Dendritic cell treated with granulocyte-macrophage colony-stimulating factor and Interleukin-4, amounts not matched to agents 40 ng/mL and 50 ng/mL, for 4 days (primary cell): ENCODE data around the gene MYH11.
"Not testable (repeated sequence)": the region's sequence is repeated elsewhere in the genome, so short reads cannot be mapped to it uniquely, and the experiment has no call there.

Experiments used
- H3K27ac Mint-ChIP-seq: one replicate; pipeline ENCODE4 v1.8.0; 2022; ENCODE audit warnings: mild to moderate bottlenecking, mixed read lengths
- H3K27me3 Mint-ChIP-seq: one replicate; pipeline ENCODE4 v1.8.0; 2022; ENCODE audit warnings: mild to moderate bottlenecking, mixed read lengths
- H3K36me3 Mint-ChIP-seq: one replicate; pipeline ENCODE4 v1.8.0; 2022; ENCODE audit warnings: low read depth, mixed read lengths
- H3K4me1 Mint-ChIP-seq: one replicate; pipeline ENCODE4 v1.8.0; 2022; ENCODE audit warnings: low read depth, mixed read lengths
- H3K4me3 Mint-ChIP-seq: one replicate; pipeline ENCODE4 v1.8.0; 2022; ENCODE audit warnings: mild to moderate bottlenecking, moderate library complexity, mixed read lengths
- H3K9me3 Mint-ChIP-seq: one replicate; pipeline ENCODE4 v1.8.0; 2022; ENCODE audit warnings: mixed read lengths
- intact Hi-C: fragments of 100-400 bp; cut with micrococcal nuclease; formaldehyde crosslinking; loops from one replicate; pipeline ENCODE4 v1.15.0; 2022

Gene MYH11

GRCh38 chr16:15701367-15701766, 155.5 kb downstream of the MYH11 start:
- no peaks in the 10 kb centered on the region for H3K9me3 Mint-ChIP-seq
- no peaks in the 10 kb centered on the region for H3K27me3 Mint-ChIP-seq
- H3K4me1 Mint-ChIP-seq, result peaks cover 17% of the 10 kb centered on the region
- no peak overlapping the region for H3K4me3 Mint-ChIP-seq
- no peak overlapping the region for H3K27ac Mint-ChIP-seq
- intact Hi-C loops, result no loop called here
- peaks cover 89% of the 10 kb centered on the region for H3K36me3 Mint-ChIP-seq

GRCh38 chr16:15699819-15700218, 157.0 kb downstream of the MYH11 start:
- H3K27ac Mint-ChIP-seq, result no peak overlapping the region
- H3K9me3 Mint-ChIP-seq, result no peaks in the 10 kb centered on the region
- H3K36me3 Mint-ChIP-seq, result peaks cover 89% of the 10 kb centered on the region
- H3K4me3 Mint-ChIP-seq, result no peak overlapping the region
- intact Hi-C loops, result no loop called here
- no peaks in the 10 kb centered on the region for H3K27me3 Mint-ChIP-seq
- peaks cover 9% of the 10 kb centered on the region for H3K4me1 Mint-ChIP-seq

- Mint-ChIP-seq H3K4me1 (no peaks in the 10 kb centered on the region), H3K27me3 (no peaks in the 10 kb centered on the region), H3K4me3 (no peak overlapping the region), H3K27ac (no peak overlapping the region), H3K36me3 (peaks cover 99% of the 10 kb centered on the region), H3K9me3 (no peaks in the 10 kb centered on the region)
- intact Hi-C loops, result no loop called here
Observed at GRCh38 chr16:15694499-15694898, 162.3 kb downstream of the MYH11 start.

GRCh38 chr16:15692508-15692907, 164.3 kb downstream of the MYH11 start:
- H3K36me3 Mint-ChIP-seq, result peaks cover 99% of the 10 kb centered on the region
- intact Hi-C loops, H3K27ac Mint-ChIP-seq, H3K4me1 Mint-ChIP-seq, H3K9me3 Mint-ChIP-seq, H3K4me3 Mint-ChIP-seq, H3K27me3 Mint-ChIP-seq: not testable (repeated sequence)

- Mint-ChIP-seq H3K4me1 (no peaks in the 10 kb centered on the region), H3K4me3 (no peak overlapping the region), H3K36me3 (peaks cover 99% of the 10 kb centered on the region), H3K27me3 (no peaks in the 10 kb centered on the region), H3K27ac (no peak overlapping the region), H3K9me3 (no peaks in the 10 kb centered on the region)
- intact Hi-C loops, result no loop called here
Observed at GRCh38 chr16:15691046-15691445, 165.8 kb downstream of the MYH11 start.

GRCh38 chr16:15690296-15690695, 166.5 kb downstream of the MYH11 start:
- H3K4me1 Mint-ChIP-seq, result no peaks in the 10 kb centered on the region

GRCh38 chr16:15689290-15689689, 167.5 kb downstream of the MYH11 start:
- intact Hi-C loops, result no loop called here
- Mint-ChIP-seq H3K36me3 (peaks cover 100% of the 10 kb centered on the region), H3K4me1 (no peaks in the 10 kb centered on the region), H3K27ac (no peak overlapping the region), H3K9me3 (no peaks in the 10 kb centered on the region), H3K4me3 (no peak overlapping the region), H3K27me3 (no peaks in the 10 kb centered on the region)

More at GRCh38 chr16:15690296-15690695, 166.5 kb downstream of the MYH11 start:
- H3K27ac Mint-ChIP-seq, result no peak overlapping the region
- no peaks in the 10 kb centered on the region for H3K27me3 Mint-ChIP-seq
- H3K4me3 Mint-ChIP-seq, result no peak overlapping the region
- H3K9me3 Mint-ChIP-seq, result no peaks in the 10 kb centered on the region
- intact Hi-C loops, result no loop called here
- peaks cover 100% of the 10 kb centered on the region for H3K36me3 Mint-ChIP-seq

GRCh38 chr16:15686287-15686686, 170.5 kb downstream of the MYH11 start:
- no peak overlapping the region for H3K4me3 Mint-ChIP-seq
- intact Hi-C loops, result no loop called here
- no peaks in the 10 kb centered on the region for H3K27me3 Mint-ChIP-seq
- H3K4me1 Mint-ChIP-seq, result no peaks in the 10 kb centered on the region
- H3K27ac Mint-ChIP-seq, result no peak overlapping the region
- H3K9me3 Mint-ChIP-seq, result no peaks in the 10 kb centered on the region
- H3K36me3 Mint-ChIP-seq, result peaks cover 84% of the 10 kb centered on the region

- intact Hi-C loops, result loop anchor here (2.0 kb wide), 1 partner anchor 39 kb away; the partner anchor contains the start of gene MARF1
- H3K27me3 Mint-ChIP-seq, result no peaks in the 10 kb centered on the region
- H3K4me1 Mint-ChIP-seq, result peaks cover 11% of the 10 kb centered on the region
- H3K9me3 Mint-ChIP-seq, result no peaks in the 10 kb centered on the region
- H3K27ac Mint-ChIP-seq, result peak overlapping the region; percentile 39
- peaks cover 81% of the 10 kb centered on the region for H3K36me3 Mint-ChIP-seq
- no peak overlapping the region for H3K4me3 Mint-ChIP-seq
Observed at GRCh38 chr16:15682105-15682570, 174.7 kb downstream of the MYH11 start.

GRCh38 chr16:15677447-15677846, 179.4 kb downstream of the MYH11 start:
- Mint-ChIP-seq H3K4me3 (no peak overlapping the region), H3K9me3 (no peaks in the 10 kb centered on the region), H3K27ac (peak overlapping the region; percentile 52), H3K36me3 (peaks cover 78% of the 10 kb centered on the region), H3K4me1 (peaks cover 41% of the 10 kb centered on the region), H3K27me3 (no peaks in the 10 kb centered on the region)
- intact Hi-C loops, result no loop called here

- Mint-ChIP-seq H3K36me3 (peaks cover 83% of the 10 kb centered on the region), H3K27ac (peak overlapping the region; percentile 65)
Observed at GRCh38 chr16:15676506-15676905, 180.3 kb downstream of the MYH11 start.

GRCh38 chr16:15674571-15674970, 182.3 kb downstream of the MYH11 start:
- H3K27me3 Mint-ChIP-seq, result no peaks in the 10 kb centered on the region
- no peaks in the 10 kb centered on the region for H3K9me3 Mint-ChIP-seq
- intact Hi-C loops, result no loop called here
- H3K27ac Mint-ChIP-seq, result peak overlapping the region; percentile 96
- peaks cover 82% of the 10 kb centered on the region for H3K36me3 Mint-ChIP-seq
- no peak overlapping the region for H3K4me3 Mint-ChIP-seq
- H3K4me1 Mint-ChIP-seq, result peaks cover 65% of the 10 kb centered on the region

More at GRCh38 chr16:15676506-15676905, 180.3 kb downstream of the MYH11 start:
- intact Hi-C loops, result no loop called here
- Mint-ChIP-seq H3K27me3 (no peaks in the 10 kb centered on the region), H3K4me1 (peaks cover 50% of the 10 kb centered on the region), H3K4me3 (no peak overlapping the region), H3K9me3 (no peaks in the 10 kb centered on the region)

- Mint-ChIP-seq H3K4me3 (peak overlapping the region; percentile 72), H3K27me3 (no peaks in the 10 kb centered on the region), H3K4me1 (peaks cover 59% of the 10 kb centered on the region), H3K27ac (peak overlapping the region; percentile 96), H3K9me3 (no peaks in the 10 kb centered on the region), H3K36me3 (peaks cover 82% of the 10 kb centered on the region)
- intact Hi-C loops, result loop anchor here (2.0 kb wide), 1 partner anchor 30 kb away; the partner anchor contains the start of gene MARF1
Observed at GRCh38 chr16:15672514-15673167, 184.2 kb downstream of the MYH11 start.

- H3K4me3 Mint-ChIP-seq, H3K27me3 Mint-ChIP-seq, H3K9me3 Mint-ChIP-seq: not testable (repeated sequence)
- Mint-ChIP-seq H3K4me1 (peaks cover 54% of the 10 kb centered on the region), H3K36me3 (peaks cover 82% of the 10 kb centered on the region), H3K27ac (peak overlapping the region; percentile 96)
- intact Hi-C loops, result loop anchor here (2.0 kb wide), 1 partner anchor 29 kb away; the partner anchor contains the start of gene MARF1
Observed at GRCh38 chr16:15672127-15672513, 184.7 kb downstream of the MYH11 start.
